ENCODE measurements around the gene C1orf56.

The C1orf56 gene, protein sequence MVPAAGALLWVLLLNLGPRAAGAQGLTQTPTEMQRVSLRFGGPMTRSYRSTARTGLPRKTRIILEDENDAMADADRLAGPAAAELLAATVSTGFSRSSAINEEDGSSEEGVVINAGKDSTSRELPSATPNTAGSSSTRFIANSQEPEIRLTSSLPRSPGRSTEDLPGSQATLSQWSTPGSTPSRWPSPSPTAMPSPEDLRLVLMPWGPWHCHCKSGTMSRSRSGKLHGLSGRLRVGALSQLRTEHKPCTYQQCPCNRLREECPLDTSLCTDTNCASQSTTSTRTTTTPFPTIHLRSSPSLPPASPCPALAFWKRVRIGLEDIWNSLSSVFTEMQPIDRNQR

DNA sequence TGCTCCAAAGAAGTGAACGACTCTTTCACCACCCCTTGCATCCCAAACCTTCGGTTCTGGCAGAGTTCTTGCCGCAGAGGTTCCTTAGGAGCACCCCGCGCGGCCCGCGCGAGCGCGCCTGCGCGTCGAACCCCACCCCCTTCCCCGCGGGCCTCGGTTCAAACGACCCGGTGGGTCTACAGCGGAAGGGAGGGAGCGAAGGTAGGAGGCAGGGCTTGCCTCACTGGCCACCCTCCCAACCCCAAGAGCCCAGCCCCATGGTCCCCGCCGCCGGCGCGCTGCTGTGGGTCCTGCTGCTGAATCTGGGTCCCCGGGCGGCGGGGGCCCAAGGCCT lies at the start of gene C1orf56:
Gene C1orf56 (plus strand): TSS at position 161 of the 334 bp plus-strand sequence. CDS start 97 bp downstream, at position 258.
- Histone ChIP-seq H3K27ac (ENCODE audit: low read length) (no peak within 1 kb of the TSS), H3K27me3 (ENCODE audit: control insufficient read depth, insufficient read depth, low read length) (no peaks in the 10 kb centered on the region), H3K4me3 (ENCODE audit: low read length) (peak within 1 kb of the TSS; percentile 73; the same call in 1 of the 2 replicates), H3K9me3 (ENCODE audit: control insufficient read depth, insufficient read depth, low read length) (no peaks in the 10 kb centered on the region), H3K36me3 (ENCODE audit: control insufficient read depth, insufficient read depth, low read length) (0 out of 2 replicates have a peak, but pooled peaks cover 2% of the 10 kb centered on the region), H3K4me1 (ENCODE audit: control insufficient read depth, insufficient read depth, low read length) (no peaks in the 10 kb centered on the region)
- DNase-seq (ENCODE audit: low read depth, low spot score): no peak
- no CpG with 5 or more reads among the region's 29 CpGs for WGBS (ENCODE audit: insufficient coverage, insufficient read length)

GRCh38 chr1:150997949-150998348 lies 49.6 kb upstream of the C1orf56 start:
- H3K4me1 ChIP-seq (ENCODE audit: control insufficient read depth, insufficient read depth, low read length): no peaks in the 10 kb centered on the region
- no CpG with 5 or more reads among the region's 5 CpGs for WGBS (ENCODE audit: insufficient coverage, insufficient read length)
- DNase-seq (ENCODE audit: low read depth, low spot score): no peak
- H3K27me3 ChIP-seq (ENCODE audit: control insufficient read depth, insufficient read depth, low read length): no peaks in the 10 kb centered on the region
- H3K4me3 ChIP-seq (ENCODE audit: low read length): no peak overlapping the region
- H3K9me3 ChIP-seq (ENCODE audit: control insufficient read depth, insufficient read depth, low read length): no peaks in the 10 kb centered on the region
- no peak overlapping the region for H3K27ac ChIP-seq (ENCODE audit: low read length)
- H3K36me3 ChIP-seq (ENCODE audit: control insufficient read depth, insufficient read depth, low read length): 0 out of 2 replicates have a peak, but pooled peaks cover 3% of the 10 kb centered on the region

- Histone ChIP-seq H3K4me1 (ENCODE audit: control insufficient read depth, insufficient read depth, low read length) (no peaks in the 10 kb centered on the region), H3K4me3 (ENCODE audit: low read length) (no peak overlapping the region), H3K27me3 (ENCODE audit: control insufficient read depth, insufficient read depth, low read length) (no peaks in the 10 kb centered on the region), H3K36me3 (ENCODE audit: control insufficient read depth, insufficient read depth, low read length) (0 out of 2 replicates have a peak, but pooled peaks cover 3% of the 10 kb centered on the region), H3K27ac (ENCODE audit: low read length) (no peak overlapping the region), H3K9me3 (ENCODE audit: control insufficient read depth, insufficient read depth, low read length) (no peaks in the 10 kb centered on the region)
- no peak for DNase-seq (ENCODE audit: low read depth, low spot score)
- no CpG with 5 or more reads among the region's 17 CpGs for WGBS (ENCODE audit: insufficient coverage, insufficient read length)
Observed at GRCh38 chr1:150999051-150999674, 48.4 kb upstream of the C1orf56 start.

GRCh38 chr1:150999926-151000325 lies 47.6 kb upstream of the C1orf56 start:
- WGBS (ENCODE audit: insufficient coverage, insufficient read length): no CpG with 5 or more reads among the region's 2 CpGs
- Histone ChIP-seq H3K9me3 (ENCODE audit: control insufficient read depth, insufficient read depth, low read length) (no peaks in the 10 kb centered on the region), H3K4me3 (ENCODE audit: low read length) (no peak overlapping the region), H3K27me3 (ENCODE audit: control insufficient read depth, insufficient read depth, low read length) (no peaks in the 10 kb centered on the region), H3K4me1 (ENCODE audit: control insufficient read depth, insufficient read depth, low read length) (no peaks in the 10 kb centered on the region), H3K27ac (ENCODE audit: low read length) (no peak overlapping the region), H3K36me3 (ENCODE audit: control insufficient read depth, insufficient read depth, low read length) (0 out of 2 replicates have a peak, but pooled peaks cover 3% of the 10 kb centered on the region)
- DNase-seq (ENCODE audit: low read depth, low spot score): no peak

GRCh38 chr1:151000408-151000807 lies 47.1 kb upstream of the C1orf56 start:
- DNase-seq (ENCODE audit: low read depth, low spot score): no peak
- Histone ChIP-seq H3K27ac (ENCODE audit: low read length) (no peak overlapping the region), H3K4me1 (ENCODE audit: control insufficient read depth, insufficient read depth, low read length) (no peaks in the 10 kb centered on the region), H3K27me3 (ENCODE audit: control insufficient read depth, insufficient read depth, low read length) (no peaks in the 10 kb centered on the region), H3K9me3 (ENCODE audit: control insufficient read depth, insufficient read depth, low read length) (no peaks in the 10 kb centered on the region), H3K4me3 (ENCODE audit: low read length) (no peak overlapping the region), H3K36me3 (ENCODE audit: control insufficient read depth, insufficient read depth, low read length) (0 out of 2 replicates have a peak, but pooled peaks cover 3% of the 10 kb centered on the region)
- WGBS (ENCODE audit: insufficient coverage, insufficient read length): no CpG with 5 or more reads among the region's 3 CpGs

GRCh38 chr1:151001602-151002001 lies 45.9 kb upstream of the C1orf56 start:
- no peak for DNase-seq (ENCODE audit: low read depth, low spot score)
- WGBS (ENCODE audit: insufficient coverage, insufficient read length): no CpG with 5 or more reads among the region's 4 CpGs
- H3K9me3 ChIP-seq (ENCODE audit: control insufficient read depth, insufficient read depth, low read length): no peaks in the 10 kb centered on the region
- peaks cover 2% of the 10 kb centered on the region; the same call in 1 of the 2 replicates for H3K4me1 ChIP-seq (ENCODE audit: control insufficient read depth, insufficient read depth, low read length)
- H3K27ac ChIP-seq (ENCODE audit: low read length): no peak overlapping the region
- H3K36me3 ChIP-seq (ENCODE audit: control insufficient read depth, insufficient read depth, low read length): 0 out of 2 replicates have a peak, but pooled peaks cover 3% of the 10 kb centered on the region
- H3K4me3 ChIP-seq (ENCODE audit: low read length): no peak overlapping the region
- no peaks in the 10 kb centered on the region for H3K27me3 ChIP-seq (ENCODE audit: control insufficient read depth, insufficient read depth, low read length)

- peaks cover 2% of the 10 kb centered on the region; the same call in 1 of the 2 replicates for H3K4me1 ChIP-seq (ENCODE audit: control insufficient read depth, insufficient read depth, low read length)
- H3K9me3 ChIP-seq (ENCODE audit: control insufficient read depth, insufficient read depth, low read length): no peaks in the 10 kb centered on the region
- no peak for DNase-seq (ENCODE audit: low read depth, low spot score)
- no peaks in the 10 kb centered on the region for H3K27me3 ChIP-seq (ENCODE audit: control insufficient read depth, insufficient read depth, low read length)
- 0 out of 2 replicates have a peak, but pooled peaks cover 3% of the 10 kb centered on the region for H3K36me3 ChIP-seq (ENCODE audit: control insufficient read depth, insufficient read depth, low read length)
- no peak overlapping the region for H3K27ac ChIP-seq (ENCODE audit: low read length)
- WGBS (ENCODE audit: insufficient coverage, insufficient read length): no CpG with 5 or more reads among the region's 3 CpGs
- no peak overlapping the region for H3K4me3 ChIP-seq (ENCODE audit: low read length)
Observed at GRCh38 chr1:151002051-151002450, 45.5 kb upstream of the C1orf56 start.

DNA sequence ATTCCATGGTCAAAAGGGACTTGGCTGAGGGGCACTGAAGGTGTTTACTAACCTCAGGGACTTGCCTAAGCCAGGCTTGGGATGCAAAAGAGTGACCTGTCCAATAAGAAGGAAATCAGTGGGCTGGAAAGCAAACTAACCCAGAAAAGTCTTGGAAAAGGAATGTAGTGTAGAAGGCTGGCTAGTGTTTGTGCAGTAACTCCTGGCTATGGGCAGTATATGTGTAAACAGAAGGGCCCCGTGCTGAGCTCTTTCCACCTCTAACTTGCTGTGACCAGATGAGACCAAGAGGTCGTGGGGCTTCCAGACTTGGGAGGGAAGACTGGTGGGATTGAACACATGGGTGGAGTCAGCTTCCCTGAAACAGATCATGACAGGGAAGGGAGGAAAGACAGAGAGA lies 44.9 kb upstream of the C1orf56 start:
- no CpG with 5 or more reads among the region's 2 CpGs for WGBS (ENCODE audit: insufficient coverage, insufficient read length)
- 0 out of 2 replicates have a peak, but pooled peaks cover under 1% of the 10 kb centered on the region for H3K36me3 ChIP-seq (ENCODE audit: control insufficient read depth, insufficient read depth, low read length)
- H3K9me3 ChIP-seq (ENCODE audit: control insufficient read depth, insufficient read depth, low read length): no peaks in the 10 kb centered on the region
- no peak for DNase-seq (ENCODE audit: low read depth, low spot score)
- no peak overlapping the region for H3K27ac ChIP-seq (ENCODE audit: low read length)
- H3K27me3 ChIP-seq (ENCODE audit: control insufficient read depth, insufficient read depth, low read length): no peaks in the 10 kb centered on the region
- H3K4me3 ChIP-seq (ENCODE audit: low read length): no peak overlapping the region
- H3K4me1 ChIP-seq (ENCODE audit: control insufficient read depth, insufficient read depth, low read length): peaks cover 2% of the 10 kb centered on the region; the same call in 1 of the 2 replicates

DNA sequence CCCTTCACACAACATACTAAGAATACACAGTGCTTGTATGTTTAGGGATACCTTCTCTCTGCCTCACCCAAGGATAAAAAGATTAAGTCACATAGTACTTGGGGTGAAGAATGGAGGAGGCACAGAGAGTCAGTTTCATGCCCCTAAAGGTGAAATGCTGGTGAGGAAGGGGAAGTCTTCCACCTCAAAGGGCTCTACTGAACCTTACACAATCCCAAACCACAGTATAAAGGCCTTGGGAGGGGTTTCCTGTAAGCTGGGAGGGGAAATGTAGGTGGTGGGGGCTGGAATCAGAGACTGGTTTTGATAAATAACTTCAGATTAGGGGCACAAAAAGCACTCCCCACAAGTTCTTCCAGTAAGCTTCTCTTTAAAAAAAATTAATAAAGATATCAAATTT lies 44.4 kb upstream of the C1orf56 start:
- H3K27me3 ChIP-seq (ENCODE audit: control insufficient read depth, insufficient read depth, low read length): no peaks in the 10 kb centered on the region
- no peaks in the 10 kb centered on the region for H3K9me3 ChIP-seq (ENCODE audit: control insufficient read depth, insufficient read depth, low read length)
- DNase-seq (ENCODE audit: low read depth, low spot score): no peak
- no peaks in the 10 kb centered on the region for H3K36me3 ChIP-seq (ENCODE audit: control insufficient read depth, insufficient read depth, low read length)
- no peak overlapping the region for H3K4me3 ChIP-seq (ENCODE audit: low read length)
- H3K4me1 ChIP-seq (ENCODE audit: control insufficient read depth, insufficient read depth, low read length): peaks cover 2% of the 10 kb centered on the region; the same call in 1 of the 2 replicates
- H3K27ac ChIP-seq (ENCODE audit: low read length): no peak overlapping the region

DNA sequence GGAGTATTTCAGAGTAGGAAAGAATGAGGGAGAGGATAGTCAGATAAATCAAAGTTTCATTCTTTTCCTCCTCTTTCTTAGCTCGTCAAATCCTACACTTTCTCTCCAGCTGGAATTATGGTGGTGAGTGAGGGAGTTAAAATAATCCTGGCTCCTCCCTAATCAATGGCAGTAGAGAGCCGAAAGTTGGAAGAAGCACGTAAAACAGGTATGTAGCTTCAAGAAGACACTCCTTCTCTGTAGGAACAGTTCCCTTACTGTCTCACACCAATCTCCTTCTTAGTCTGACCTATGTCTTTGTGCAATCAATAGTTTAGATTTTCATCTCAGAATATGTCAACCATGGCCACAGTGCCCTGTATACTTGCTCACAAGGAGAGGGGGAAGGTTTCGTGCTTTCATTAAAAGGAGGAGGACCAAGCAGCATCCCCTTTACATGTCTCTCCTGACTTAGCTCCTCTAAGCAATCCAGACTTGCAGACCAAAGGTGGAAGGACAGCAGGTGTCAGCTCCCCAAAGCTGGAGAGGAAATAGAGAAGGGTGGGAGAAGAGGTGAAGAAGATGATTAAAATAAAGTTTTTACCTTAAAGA lies 41.7 kb upstream of the C1orf56 start:
- no peak for DNase-seq (ENCODE audit: low read depth, low spot score)
- peaks cover 2% of the 10 kb centered on the region; the same call in 1 of the 2 replicates for H3K4me1 ChIP-seq (ENCODE audit: control insufficient read depth, insufficient read depth, low read length)
- no peaks in the 10 kb centered on the region for H3K9me3 ChIP-seq (ENCODE audit: control insufficient read depth, insufficient read depth, low read length)
- H3K27ac ChIP-seq (ENCODE audit: low read length): no peak overlapping the region
- H3K4me3 ChIP-seq (ENCODE audit: low read length): no peak overlapping the region; the same call in 1 of the 2 replicates
- no CpG with 5 or more reads among the region's 4 CpGs for WGBS (ENCODE audit: insufficient coverage, insufficient read length)
- H3K27me3 ChIP-seq (ENCODE audit: control insufficient read depth, insufficient read depth, low read length): no peaks in the 10 kb centered on the region
- H3K36me3 ChIP-seq (ENCODE audit: control insufficient read depth, insufficient read depth, low read length): no peaks in the 10 kb centered on the region
